Testis (tissue), 2 donors: Measurements from ENCODE around the gene OTOG.

Source experiments
- POLR2A ChIP-seq: fragments of 450-650 bp; IDR thresholded peaks from one replicate; pipeline ENCODE4 v1.6.1; 2017; ENCODE audit warnings: antibody characterized with exemption, mild to moderate bottlenecking, moderate library complexity
- TF ChIP-seq, protein P1 (sequence below), 3 experiments: fragments of 450-650 bp in 2 of 3; fragments of 200-600 bp in 1 of 3; sonication (generic) in 1 of 3; IDR thresholded peaks; one replicate each; pipeline ENCODE4 v1.5.1; 2016 to 2019; ENCODE audit warnings: antibody characterized with exemption in 3 of 3, mild to moderate bottlenecking in 2 of 3, moderate library complexity in 1 of 3

GRCh38 chr11:17572791-17573460 lies 25.9 kb downstream of the OTOG start:
- TF ChIP-seq, protein P1, sequence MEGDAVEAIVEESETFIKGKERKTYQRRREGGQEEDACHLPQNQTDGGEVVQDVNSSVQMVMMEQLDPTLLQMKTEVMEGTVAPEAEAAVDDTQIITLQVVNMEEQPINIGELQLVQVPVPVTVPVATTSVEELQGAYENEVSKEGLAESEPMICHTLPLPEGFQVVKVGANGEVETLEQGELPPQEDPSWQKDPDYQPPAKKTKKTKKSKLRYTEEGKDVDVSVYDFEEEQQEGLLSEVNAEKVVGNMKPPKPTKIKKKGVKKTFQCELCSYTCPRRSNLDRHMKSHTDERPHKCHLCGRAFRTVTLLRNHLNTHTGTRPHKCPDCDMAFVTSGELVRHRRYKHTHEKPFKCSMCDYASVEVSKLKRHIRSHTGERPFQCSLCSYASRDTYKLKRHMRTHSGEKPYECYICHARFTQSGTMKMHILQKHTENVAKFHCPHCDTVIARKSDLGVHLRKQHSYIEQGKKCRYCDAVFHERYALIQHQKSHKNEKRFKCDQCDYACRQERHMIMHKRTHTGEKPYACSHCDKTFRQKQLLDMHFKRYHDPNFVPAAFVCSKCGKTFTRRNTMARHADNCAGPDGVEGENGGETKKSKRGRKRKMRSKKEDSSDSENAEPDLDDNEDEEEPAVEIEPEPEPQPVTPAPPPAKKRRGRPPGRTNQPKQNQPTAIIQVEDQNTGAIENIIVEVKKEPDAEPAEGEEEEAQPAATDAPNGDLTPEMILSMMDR (IDR thresholded peaks at IDR 0.05): no peak
- TF ChIP-seq POLR2A: no peak
